SK-N-MC (cell line): Measurements from ENCODE around the gene LAMB4.
A peak's percentile ranks its signal among the peaks of the same experiment; 100 is the strongest.

ENCODE experiments used
- DNase-seq: peaks from one replicate; pipeline ENCODE4 v3.0.0-alpha.2; 2011; ENCODE audit warnings: low read depth, low spot score
- H3K27ac ChIP-seq: fragments of 200-600 bp; sonication (generic); 2 replicates; pipeline ENCODE4 v1.5.1; 2016; ENCODE audit warnings: mixed run types
- H3K36me3 ChIP-seq: fragments of 200-600 bp; sonication (generic); 2 replicates; pipeline ENCODE4 v1.6.1; 2017; ENCODE audit warnings: antibody characterized with exemption, low read length, mixed read lengths; ENCODE audit not compliant: insufficient read depth
- H3K4me3 ChIP-seq: fragments of 200-600 bp; sonication (generic); 2 replicates; pipeline ENCODE4 v1.5.1; 2016
- H3K9ac ChIP-seq: fragments of 200-600 bp; sonication (generic); 2 replicates; pipeline ENCODE4 v1.8.0; 2017; ENCODE audit warnings: mixed run types, mixed read lengths; ENCODE audit not compliant: insufficient read length
- H3K9me3 ChIP-seq: fragments of 200-600 bp; sonication (generic); 2 replicates; pipeline ENCODE4 v1.6.1; 2017; ENCODE audit warnings: low read depth, mild to moderate bottlenecking, antibody characterized with exemption, low read length, moderate library complexity, mixed read lengths
- EZH2 ChIP-seq: fragments of 200-600 bp; sonication (generic); IDR thresholded peaks from one replicate; pipeline ENCODE4 v1.6.1; 2017; ENCODE audit warnings: antibody characterized with exemption
- FOXP2 ChIP-seq: optimal IDR thresholded peaks from 2 replicates; pipeline ENCODE3; 2011; ENCODE audit warnings: mild to moderate bottlenecking, moderate library complexity; ENCODE audit not compliant: insufficient read depth; ENCODE audit errors: extremely low read length, control extremely low read depth
- POLR2AphosphoS5 ChIP-seq: IDR thresholded peaks from 2 replicates; pipeline ENCODE4 v1.6.1; 2012; ENCODE audit warnings: mild to moderate bottlenecking, low read depth, low read length, borderline replicate concordance

Gene LAMB4

GRCh38 chr7:108093851-108094331 is 36.3 kb downstream of the LAMB4 start:
- Histone ChIP-seq H3K36me3 (no peaks in the 10 kb centered on the region), H3K27ac (peak overlapping the region; percentile 82), H3K9me3 (no peaks in the 10 kb centered on the region), H3K4me3 (no peak overlapping the region), H3K9ac (peak overlapping the region; percentile 4)
- TF ChIP-seq FOXP2, result no peak
- no peak for TF ChIP-seq POLR2AphosphoS5
- no peak for TF ChIP-seq EZH2
- no peak for DNase-seq

- H3K27ac ChIP-seq, result no peak overlapping the region
- no peak overlapping the region for H3K9ac ChIP-seq
- TF ChIP-seq EZH2 (no peak), POLR2AphosphoS5 (no peak), FOXP2 (no peak)
- no peak for DNase-seq
- no peaks in the 10 kb centered on the region for H3K9me3 ChIP-seq
- no peaks in the 10 kb centered on the region for H3K36me3 ChIP-seq
- H3K4me3 ChIP-seq, result no peak overlapping the region
Measured at GRCh38 chr7:108093341-108093740, 36.8 kb downstream of the LAMB4 start.

GRCh38 chr7:108091461-108091831 is 38.7 kb downstream of the LAMB4 start:
- Histone ChIP-seq H3K9me3 (no peaks in the 10 kb centered on the region), H3K36me3 (no peaks in the 10 kb centered on the region), H3K27ac (no peak overlapping the region), H3K4me3 (no peak overlapping the region), H3K9ac (no peak overlapping the region)
- TF ChIP-seq FOXP2 (no peak), EZH2 (no peak), POLR2AphosphoS5 (no peak)
- no peak for DNase-seq

- Histone ChIP-seq H3K27ac (no peak overlapping the region), H3K9me3 (no peaks in the 10 kb centered on the region), H3K9ac (no peak overlapping the region), H3K4me3 (no peak overlapping the region), H3K36me3 (no peaks in the 10 kb centered on the region)
- DNase-seq, result no peak
- no peak for TF ChIP-seq POLR2AphosphoS5
- no peak for TF ChIP-seq FOXP2
- no peak for TF ChIP-seq EZH2
Measured at GRCh38 chr7:108090791-108091460, 39.2 kb downstream of the LAMB4 start.

- Histone ChIP-seq H3K27ac (no peak overlapping the region), H3K36me3 (no peaks in the 10 kb centered on the region), H3K4me3 (no peak overlapping the region), H3K9ac (no peak overlapping the region), H3K9me3 (no peaks in the 10 kb centered on the region)
- DNase-seq, result no peak
- no peak for TF ChIP-seq EZH2
- no peak for TF ChIP-seq FOXP2
- TF ChIP-seq POLR2AphosphoS5, result no peak
Measured at GRCh38 chr7:108089381-108089780, 40.8 kb downstream of the LAMB4 start.

GRCh38 chr7:108088729-108089128 is 41.4 kb downstream of the LAMB4 start:
- H3K27ac ChIP-seq, result no peak overlapping the region
- H3K9me3 ChIP-seq, result no peaks in the 10 kb centered on the region
- H3K9ac ChIP-seq, result no peak overlapping the region
- H3K4me3 ChIP-seq, result no peak overlapping the region
- no peak for DNase-seq
- H3K36me3 ChIP-seq, result no peaks in the 10 kb centered on the region
- TF ChIP-seq EZH2, result no peak
- no peak for TF ChIP-seq FOXP2
- no peak for TF ChIP-seq POLR2AphosphoS5

- H3K4me3 ChIP-seq, result no peak overlapping the region
- H3K36me3 ChIP-seq, result no peaks in the 10 kb centered on the region
- TF ChIP-seq FOXP2 (no peak), EZH2 (no peak), POLR2AphosphoS5 (no peak)
- no peak for DNase-seq
- H3K9me3 ChIP-seq, result no peaks in the 10 kb centered on the region
- no peak overlapping the region for H3K27ac ChIP-seq
- no peak overlapping the region for H3K9ac ChIP-seq
Measured at GRCh38 chr7:108087778-108088177, 42.4 kb downstream of the LAMB4 start.

- Histone ChIP-seq H3K9me3 (no peaks in the 10 kb centered on the region), H3K9ac (no peak overlapping the region), H3K4me3 (no peak overlapping the region), H3K36me3 (no peaks in the 10 kb centered on the region), H3K27ac (no peak overlapping the region)
- no peak for DNase-seq
- no peak for TF ChIP-seq FOXP2
Measured at GRCh38 chr7:108086962-108087361, 43.2 kb downstream of the LAMB4 start.

- H3K9me3 ChIP-seq, result peaks cover 2% of the 10 kb centered on the region; the same call in 1 of the 2 replicates
- DNase-seq, result no peak
- no peak overlapping the region for H3K27ac ChIP-seq
- no peak overlapping the region for H3K9ac ChIP-seq
- H3K4me3 ChIP-seq, result no peak overlapping the region
- no peaks in the 10 kb centered on the region for H3K36me3 ChIP-seq
- TF ChIP-seq FOXP2 (no peak), POLR2AphosphoS5 (no peak), EZH2 (no peak)
Measured at GRCh38 chr7:108086546-108086945, 43.6 kb downstream of the LAMB4 start.
